G401 (cell line): ENCODE data around the gene IL18. TPM values are rescaled to one million over a fixed set of nuclear protein-coding genes. Genes with fewer than 3 reads are reported as not detected.
"Not testable (repeated sequence)": the region's sequence is repeated elsewhere in the genome, so short reads cannot be mapped to it uniquely, and the experiment has no call there.

ENCODE experiments used
- DNase-seq: peaks from one replicate; pipeline ENCODE4 v3.0.0-alpha.2; 2015; ENCODE audit warnings: low spot score
- in situ Hi-C: cut with HindIII; loops from 2 replicates; pipeline ENCODE4 v1.10.0; 2016; ENCODE audit warnings: low sequenced_read_pairs, mixed read lengths
- total RNA-seq: library from RNA; depleted of rRNA; stranded (reverse); fragments of >200 nt; shearing (Covaris generic); gene quantifications from 2 replicates; pipeline ENCODE4 v1.2.3, GENCODE V29; 2014; rRNA removed

The IL18 gene
- not detected in 2 replicates for total RNA-seq

DNA sequence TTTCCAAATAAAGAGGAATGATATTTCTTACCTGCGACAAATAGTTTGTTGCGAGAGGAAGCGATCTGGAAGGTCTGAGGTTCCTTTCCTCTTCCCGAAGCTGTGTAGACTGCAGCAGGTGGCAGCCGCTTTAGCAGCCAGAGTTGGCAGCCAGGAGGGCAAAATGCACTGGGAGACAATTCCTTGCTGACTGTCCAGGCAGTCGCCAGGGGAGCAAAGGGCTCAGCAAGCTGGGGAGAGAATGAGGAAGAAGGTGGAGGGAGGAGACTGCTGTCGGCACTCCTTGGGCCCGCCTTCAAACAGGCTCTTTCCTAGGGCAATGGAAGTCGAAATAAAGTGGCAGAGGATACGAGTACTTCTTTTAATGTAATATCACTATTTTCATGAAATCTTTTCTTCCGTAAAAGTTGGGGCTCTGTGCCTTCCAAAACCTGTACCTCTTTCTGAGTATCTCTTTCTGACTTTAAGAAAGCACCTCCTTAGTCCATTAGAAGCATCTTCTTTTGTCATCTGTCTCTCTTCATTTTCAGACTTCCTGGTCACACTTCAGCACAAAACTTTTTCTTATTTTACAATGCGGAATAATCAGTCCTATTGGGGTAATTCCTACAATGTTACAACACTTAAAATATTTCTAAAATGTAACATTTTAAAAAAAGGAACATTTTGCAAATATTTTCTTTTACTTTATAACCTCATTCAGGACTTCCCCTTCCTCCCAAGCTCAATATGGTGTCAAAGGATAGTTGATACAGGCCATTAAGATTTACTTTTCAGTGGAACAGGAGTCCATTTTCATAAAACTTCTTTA, at the start of gene IL18:
Gene IL18, minus strand, starts transcription at position 220 of the 811 bp plus-strand sequence. CDS start 9,041 bp downstream, outside the sequence.
- no peak for DNase-seq
- in situ Hi-C loops, result no loop called here

DNA sequence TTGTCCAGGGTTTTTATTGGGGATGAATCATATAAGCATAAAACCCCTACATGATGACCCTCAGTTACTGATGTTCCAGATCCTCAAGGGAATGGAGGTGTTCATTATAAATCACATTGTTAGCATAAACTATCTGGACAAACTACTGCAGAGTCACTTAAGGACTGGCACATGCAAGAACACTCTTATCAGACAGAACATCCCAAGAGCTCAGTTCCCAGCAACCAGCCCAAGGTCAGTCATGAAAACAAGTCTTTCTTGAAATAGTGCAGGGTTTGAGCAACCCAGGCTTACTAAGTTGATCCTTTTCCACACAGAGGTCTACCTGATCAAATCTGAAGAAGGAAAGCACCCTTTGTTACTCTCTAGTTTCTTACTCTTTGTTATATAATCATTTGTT, 48.8 kb upstream of the IL18 start:
- in situ Hi-C loops, result no loop called here
- no peak for DNase-seq

DNA sequence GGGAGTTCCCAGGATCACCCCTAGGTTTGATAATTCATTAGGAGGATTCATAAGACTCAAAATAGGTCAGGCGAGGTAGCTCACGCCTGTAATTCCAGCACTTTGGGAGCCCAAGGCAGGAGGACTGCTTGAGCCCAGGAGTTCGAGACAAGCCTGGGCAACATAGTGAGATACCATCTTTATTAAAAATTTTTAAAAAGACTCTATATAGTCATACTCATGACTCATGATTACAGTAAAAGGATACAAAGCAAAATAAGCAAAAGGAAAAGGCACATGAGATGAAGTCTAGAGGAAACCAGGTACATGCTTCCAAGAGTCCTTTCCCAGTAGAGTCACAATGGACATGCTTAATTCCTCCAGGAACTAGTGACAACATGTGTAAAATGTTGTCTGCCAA, 48.4 kb upstream of the IL18 start:
- in situ Hi-C loops, result no loop called here
- no peak for DNase-seq

DNA sequence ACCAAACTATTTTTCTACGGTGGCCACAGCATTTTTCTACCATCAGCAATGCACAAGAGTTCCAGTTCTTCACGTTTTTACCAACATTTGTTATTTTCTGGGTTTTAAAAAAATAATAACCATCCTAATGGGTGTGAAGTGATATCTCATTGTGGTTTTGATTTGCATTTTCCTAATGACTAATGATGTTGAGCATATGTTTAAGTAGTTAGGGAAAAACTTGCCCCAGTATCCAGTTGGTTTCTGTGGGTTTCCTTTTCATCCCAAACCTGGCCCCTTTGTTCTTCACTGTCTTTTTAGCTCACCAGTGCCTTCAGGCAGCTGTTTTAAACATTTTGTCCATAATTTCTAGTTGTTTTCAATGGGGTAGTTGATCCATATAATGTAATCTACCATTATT, 47.6 kb upstream of the IL18 start:
- no peak for DNase-seq
- in situ Hi-C loops, result no loop called here

DNA sequence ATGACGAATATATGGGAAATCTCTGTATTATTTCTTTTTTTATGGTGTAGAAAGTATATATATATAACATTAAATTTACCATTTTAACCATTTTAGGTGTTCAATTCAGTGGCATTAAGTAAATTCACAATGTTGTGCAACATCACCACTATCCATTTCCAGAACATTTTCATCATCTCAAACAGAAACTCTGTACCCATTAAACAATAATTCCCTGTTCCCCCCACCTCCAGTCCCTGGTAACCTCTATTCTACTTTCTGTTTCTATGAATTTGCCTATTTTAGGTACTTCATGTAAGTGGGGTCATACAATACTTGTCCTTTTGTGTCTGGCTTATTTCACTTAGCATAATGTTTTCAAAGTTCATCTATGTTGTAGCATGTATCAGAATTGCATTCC, 47.0 kb upstream of the IL18 start:
- in situ Hi-C loops, result no loop called here

DNA sequence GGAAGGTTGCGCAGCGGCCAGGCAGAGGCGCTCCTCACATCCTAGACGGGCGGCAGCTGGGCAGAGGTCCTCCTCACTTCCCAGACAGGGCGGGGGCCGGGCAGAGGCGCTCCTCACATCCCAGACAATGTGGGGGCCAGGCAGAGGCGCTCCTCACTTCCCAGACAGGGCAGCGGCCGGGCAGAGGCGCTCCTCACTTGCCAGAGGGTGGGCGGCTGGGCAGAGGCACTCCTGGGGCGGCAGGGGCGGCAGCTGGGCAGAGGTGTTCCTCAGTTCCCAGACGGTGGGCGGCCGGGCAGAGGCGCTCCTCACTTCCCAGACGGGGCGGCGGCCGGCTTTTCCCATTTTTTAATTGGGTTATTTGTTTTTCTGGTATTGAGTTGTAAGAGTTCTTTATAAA, 42.2 kb upstream of the IL18 start:
- DNase-seq, result no peak
- in situ Hi-C loops, result no loop called here

More for the DNA sequence above, 47.0 kb upstream of the IL18 start:
- no peak for DNase-seq

DNA sequence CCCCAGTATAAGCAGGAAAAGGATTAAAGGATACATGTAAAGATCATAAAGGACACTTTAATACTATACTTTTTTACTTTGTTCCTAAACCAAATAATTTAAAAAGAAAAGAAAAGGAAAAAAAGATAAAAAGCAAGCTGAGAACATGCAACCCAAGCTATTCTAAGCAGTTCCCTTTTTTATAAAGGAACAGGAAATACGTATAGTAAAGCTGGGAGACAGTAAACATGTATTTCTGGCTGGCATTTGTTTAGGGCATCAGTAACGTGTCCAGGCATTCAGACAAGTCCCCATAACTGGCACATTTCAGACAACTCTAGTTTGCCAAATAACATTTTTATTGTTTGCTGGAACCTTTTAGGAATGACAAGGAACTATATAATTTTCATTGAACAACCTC, 36.4 kb upstream of the IL18 start:
- in situ Hi-C loops, result no loop called here
- DNase-seq, result no peak

DNA sequence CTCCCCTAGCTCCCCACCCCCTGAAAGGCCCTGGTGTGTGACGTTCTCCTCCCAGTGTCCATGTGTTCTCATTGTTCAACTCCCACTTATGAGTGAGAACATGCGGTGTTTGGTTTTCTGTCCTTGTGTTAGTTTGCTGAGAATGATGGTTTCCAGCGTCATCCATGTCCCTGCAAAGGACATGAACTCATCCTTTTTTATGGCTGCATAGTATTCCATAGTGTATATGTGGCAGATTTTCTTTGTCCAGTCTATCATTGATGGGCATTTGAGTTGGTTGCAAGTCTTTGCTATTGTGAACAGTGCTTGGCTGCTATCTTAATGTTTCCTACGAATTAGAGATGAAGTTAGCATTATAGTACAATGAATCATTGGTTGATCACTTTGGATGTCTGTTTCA, 35.2 kb upstream of the IL18 start:
- in situ Hi-C loops, DNase-seq: not testable (repeated sequence)

DNA sequence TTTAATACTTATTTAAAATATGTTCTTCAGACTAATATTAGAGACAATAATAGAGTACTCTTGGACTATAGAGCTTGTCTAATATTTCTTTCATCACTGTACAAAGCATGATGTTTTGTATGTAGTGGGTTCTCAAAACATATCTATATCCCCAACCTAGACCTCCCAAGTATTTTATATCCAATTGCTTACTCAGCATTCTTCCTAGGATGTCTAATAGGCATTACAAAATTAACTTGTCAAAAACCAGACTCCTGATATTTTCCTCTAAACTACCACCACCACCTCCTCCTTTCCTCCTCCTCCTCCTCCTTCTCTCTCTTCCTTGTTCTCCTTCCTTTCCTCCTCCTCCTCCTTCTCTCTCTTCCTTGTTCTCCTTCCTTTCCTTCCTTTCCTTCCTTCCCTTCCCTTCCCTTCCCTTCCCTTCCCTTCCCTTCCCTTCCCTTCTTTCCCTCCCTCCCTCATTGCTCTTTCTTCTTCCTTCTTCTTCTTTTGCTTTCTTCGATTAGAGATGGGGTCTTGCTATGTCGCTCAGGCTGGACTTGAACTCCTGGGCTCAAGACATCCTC, 32.7 kb upstream of the IL18 start:
- no peak for DNase-seq
- in situ Hi-C loops, result no loop called here

DNA sequence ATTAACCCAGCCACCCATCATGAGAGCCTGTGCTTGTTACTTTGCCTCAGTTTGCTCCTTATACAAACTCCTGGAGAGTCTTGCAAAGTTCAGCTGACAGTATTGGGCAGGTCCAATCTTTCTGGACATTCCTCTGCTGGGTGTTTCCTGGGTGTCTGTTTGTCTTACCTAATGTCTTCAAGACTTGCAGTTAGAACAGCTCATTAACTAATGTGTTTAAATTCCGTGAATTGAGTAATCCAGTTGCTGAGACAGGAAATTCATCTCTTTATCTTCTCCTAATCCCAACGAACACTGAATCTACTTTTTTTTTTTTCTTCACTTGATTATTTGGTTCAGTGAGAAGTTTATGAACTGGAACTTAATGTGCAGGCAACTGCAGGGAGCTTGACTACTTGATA, 32.1 kb upstream of the IL18 start:
- in situ Hi-C loops, result no loop called here
- DNase-seq, result no peak

DNA sequence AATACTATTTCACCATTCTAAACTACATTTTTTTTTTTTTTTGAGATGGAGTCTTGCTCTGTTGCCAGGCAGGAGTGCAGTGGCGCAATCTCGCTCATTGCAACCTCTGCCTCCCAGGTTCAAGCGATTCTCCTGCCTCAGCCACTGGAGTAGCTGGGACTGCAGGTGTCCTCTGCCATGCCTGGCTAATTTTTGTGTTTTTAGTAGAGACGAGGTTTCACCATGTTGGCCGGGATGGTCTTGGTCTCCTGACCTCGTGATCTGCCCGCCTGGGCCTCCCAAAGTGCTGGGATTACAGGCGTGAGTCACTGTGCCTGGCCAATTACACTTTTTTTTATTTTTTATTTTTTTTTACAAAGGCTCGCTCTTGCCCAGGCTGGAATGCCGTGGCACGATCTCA, 31.2 kb upstream of the IL18 start:
- in situ Hi-C loops, DNase-seq: not testable (repeated sequence)

DNA sequence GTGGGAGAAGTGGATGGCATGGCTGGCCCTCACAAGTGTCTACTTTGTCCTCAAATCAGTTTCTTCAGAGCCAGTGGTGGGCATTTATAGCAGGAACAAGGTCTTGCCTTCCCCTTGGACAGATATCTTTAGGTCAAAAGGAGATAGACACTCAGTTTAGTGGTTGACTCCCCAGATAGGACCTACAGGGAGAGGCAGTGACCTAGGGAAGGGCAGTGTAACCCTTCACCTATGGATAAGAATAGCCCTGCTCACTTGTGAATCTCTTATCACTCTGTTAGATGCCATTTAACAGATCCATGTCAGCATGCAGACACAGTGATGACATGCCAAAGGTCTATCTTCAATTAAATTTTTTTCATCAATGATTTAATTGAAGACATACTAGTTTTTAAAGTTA, 22.4 kb upstream of the IL18 start:
- no peak for DNase-seq
- in situ Hi-C loops, result no loop called here

DNA sequence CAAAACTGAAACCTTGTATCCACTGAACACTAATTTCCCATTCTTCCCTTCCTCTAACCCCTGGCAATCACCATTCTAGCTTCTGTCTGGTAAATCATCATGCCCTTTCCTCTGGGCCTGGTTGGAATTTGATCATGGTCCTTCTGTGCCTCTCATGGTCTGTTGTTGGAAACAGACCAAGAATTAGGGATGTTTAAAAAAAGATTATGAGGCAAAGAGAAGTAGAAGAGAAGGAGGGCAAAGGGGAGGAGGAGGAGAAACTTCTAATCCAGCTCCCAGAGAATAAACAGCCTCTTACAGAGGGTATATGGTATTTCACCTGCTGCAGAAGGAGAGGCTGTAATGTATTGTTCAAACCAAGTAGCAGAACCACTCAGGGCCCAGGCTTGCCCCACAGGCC, 22.0 kb upstream of the IL18 start:
- in situ Hi-C loops, result no loop called here
- DNase-seq, result no peak

DNA sequence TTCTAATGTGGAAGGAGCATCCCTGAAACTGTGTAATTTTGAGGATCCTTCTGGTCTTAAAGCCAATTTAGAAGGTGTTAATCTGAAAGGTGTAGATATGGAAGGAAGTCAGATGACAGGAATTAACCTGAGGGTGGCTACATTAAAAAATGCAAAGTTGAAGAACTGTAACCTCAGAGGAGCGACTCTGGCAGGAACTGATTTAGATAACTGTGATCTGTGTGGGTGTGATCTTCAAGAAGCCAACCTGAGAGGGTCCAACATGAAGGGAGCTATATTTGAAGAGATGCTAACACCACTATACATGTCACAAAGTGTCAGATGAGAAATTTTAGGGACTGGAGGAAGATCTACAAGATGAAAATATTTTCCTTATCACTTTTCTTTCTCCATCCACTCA, 19.0 kb upstream of the IL18 start:
- no peak for DNase-seq
- in situ Hi-C loops, result no loop called here

DNA sequence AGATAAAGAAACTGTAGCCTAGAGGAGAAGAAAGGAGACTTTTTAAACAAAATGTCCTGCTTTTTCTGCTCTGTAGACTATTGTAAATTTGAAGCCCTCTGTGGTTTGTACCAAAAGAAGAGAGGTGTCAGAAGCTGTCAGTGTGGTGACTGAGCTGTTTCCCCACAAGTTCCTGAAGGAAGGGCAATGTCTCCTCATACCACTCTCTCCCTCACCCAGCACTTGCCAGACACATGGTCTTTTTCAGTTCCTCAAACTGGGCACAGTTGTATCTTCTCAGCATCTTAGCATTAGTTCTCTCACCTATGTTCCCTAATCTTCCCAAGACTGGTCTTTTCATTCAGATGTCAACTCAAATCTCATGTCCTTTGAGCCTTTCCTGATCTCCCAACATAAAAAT, 15.7 kb upstream of the IL18 start:
- DNase-seq, result no peak
- in situ Hi-C loops, result no loop called here

DNA sequence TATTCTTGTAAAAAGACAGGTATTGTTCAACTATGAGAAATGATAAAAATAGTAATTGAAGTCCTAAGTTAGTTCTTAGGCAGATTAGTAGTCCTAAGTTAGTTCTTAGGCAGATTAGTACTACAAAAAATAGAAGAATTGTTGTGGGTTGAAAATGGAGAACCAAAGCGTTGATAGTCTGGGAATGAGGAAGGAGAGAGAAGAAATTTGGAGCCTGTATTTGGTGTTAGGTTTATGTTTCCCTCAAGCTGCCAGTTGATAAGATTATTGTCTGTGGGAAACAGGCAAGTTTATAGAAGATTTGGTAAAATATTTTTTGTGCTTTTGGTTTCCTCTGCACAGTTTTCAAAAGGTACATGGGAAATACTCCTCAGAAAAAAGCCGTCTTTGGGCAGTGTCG, 15.0 kb upstream of the IL18 start:
- in situ Hi-C loops, result no loop called here
- DNase-seq, result no peak

DNA sequence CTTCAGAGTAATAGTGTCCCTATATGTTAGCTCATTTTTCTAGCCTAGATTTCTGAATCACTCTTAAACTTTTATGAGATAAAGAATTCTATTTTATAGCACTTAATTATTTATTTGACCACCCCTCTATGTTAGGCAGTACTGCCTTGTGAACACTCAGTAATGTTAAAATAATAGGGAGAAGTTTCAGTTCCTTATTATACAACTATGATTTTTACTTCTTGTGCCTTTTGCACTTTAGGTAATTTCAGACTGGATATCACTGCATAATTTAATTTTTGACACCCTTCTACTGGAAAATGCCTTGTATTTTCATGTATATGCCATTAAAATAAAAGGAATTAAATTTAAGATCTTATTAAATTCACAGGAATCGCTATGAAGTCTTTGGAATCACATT, 14.5 kb upstream of the IL18 start:
- in situ Hi-C loops, result no loop called here

DNA sequence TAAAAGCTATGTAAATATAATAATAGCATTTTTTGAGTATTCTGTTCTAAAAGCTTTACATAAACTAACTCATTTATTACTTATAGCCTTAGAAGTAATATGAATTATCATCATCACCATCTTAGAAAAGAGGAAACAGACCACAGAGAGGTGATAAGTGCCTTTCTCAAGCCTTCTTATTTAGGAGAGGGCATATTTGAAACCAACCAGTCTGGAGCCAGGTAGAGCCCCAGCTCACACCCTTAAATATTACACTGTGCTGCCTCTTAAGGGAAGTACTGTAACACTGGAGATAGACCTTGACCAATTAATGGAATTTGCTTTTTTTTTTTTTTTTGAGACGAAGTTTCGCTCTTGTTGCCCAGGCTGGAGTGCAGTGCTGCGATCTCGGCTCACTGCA, 13.7 kb upstream of the IL18 start:
- in situ Hi-C loops, result no loop called here
- no peak for DNase-seq

More for the DNA sequence above, 14.5 kb upstream of the IL18 start:
- no peak for DNase-seq

DNA sequence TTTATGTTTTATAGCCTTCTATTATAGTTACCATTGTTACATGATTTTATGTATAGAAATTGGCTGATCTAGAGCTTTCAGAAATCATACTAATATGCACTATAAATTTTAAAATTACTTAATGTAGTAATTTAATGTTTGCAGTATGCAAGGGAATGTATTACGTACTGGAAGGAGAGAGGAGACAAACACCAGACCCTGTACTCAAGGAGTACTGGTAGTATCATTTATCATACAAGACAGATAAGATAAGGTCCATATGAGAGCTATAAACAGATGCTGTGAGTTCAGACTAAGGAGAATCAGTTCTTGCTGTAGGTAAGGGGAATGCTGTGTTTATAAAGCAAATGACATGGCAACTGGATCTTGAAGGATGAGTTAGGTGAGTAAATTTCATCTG, 12.2 kb upstream of the IL18 start:
- in situ Hi-C loops, result no loop called here
- no peak for DNase-seq

DNA sequence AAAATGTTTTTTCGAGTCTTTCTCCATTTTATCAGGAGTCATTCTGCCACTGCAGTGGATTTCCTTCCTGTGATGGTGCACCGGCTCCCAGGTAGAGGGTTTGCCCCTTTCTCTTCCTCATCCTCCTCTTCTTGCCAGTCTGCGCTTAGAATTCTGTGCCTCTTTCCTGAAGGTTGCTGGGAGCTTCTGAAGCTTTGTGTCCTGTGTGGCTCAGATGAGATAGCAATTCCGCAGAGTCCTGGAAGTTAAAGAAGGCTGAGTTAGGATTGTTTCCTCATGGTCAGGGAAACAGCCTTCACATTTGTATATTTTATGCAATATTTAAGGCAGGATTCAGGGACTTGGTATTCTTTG, 11.7 kb upstream of the IL18 start:
- in situ Hi-C loops, result no loop called here
- no peak for DNase-seq
